Right cardiac atrium (tissue), 5 donors: Measurements from ENCODE around the gene CXorf65. TPM values are rescaled to one million over a fixed set of nuclear protein-coding genes. Genes with fewer than 3 reads are reported as not detected.

ENCODE experiments used
- ATAC-seq, 2 donors: fragments of 200-7000 bp; cut with Tn5 transposase; one replicate each; pipeline versions ENCODE4 v1.8.0 to v1.9.1; 2020; ENCODE audit warnings: moderate library complexity in 2 of 2, mild to moderate bottlenecking in 1 of 2
- DNase-seq, 3 donors: peaks; one replicate each; pipeline ENCODE4 v3.0.0-alpha.2; 2020
- H3K27ac ChIP-seq: one replicate; pipeline ENCODE4 v1.5.1; 2013; ENCODE audit warnings: mild to moderate bottlenecking, low read length, control low read depth, moderate library complexity
- H3K27me3 ChIP-seq: one replicate; pipeline ENCODE4 v1.6.1; 2013; ENCODE audit not compliant: control insufficient read depth, insufficient read depth
- H3K4me1 ChIP-seq: one replicate; pipeline ENCODE4 v1.6.1; 2013; ENCODE audit warnings: low read length; ENCODE audit not compliant: control insufficient read depth, insufficient read depth
- H3K4me3 ChIP-seq: one replicate; pipeline ENCODE4 v1.5.1; 2013; ENCODE audit warnings: low read length, control low read depth
- H3K9me3 ChIP-seq: one replicate; pipeline ENCODE4 v1.6.1; 2013; ENCODE audit warnings: low read length; ENCODE audit not compliant: control insufficient read depth
- WGBS: extraction: QIAGEN DNeasy Blood & Tissue Kit; methylation state at CpG from one replicate; pipeline ENCODE4 v1.1.7; 2013; 5-methylcytosine and 5-hydroxymethylcytosine counted together
- intact Hi-C, 4 donors: fragments of 100-400 bp; cut with DNase I; formaldehyde crosslinking; loops; one replicate each; pipeline versions ENCODE4 v1.11.0 to v1.14.0; 2022 to 2023
- polyA plus RNA-seq: library from polyadenylated mRNA; stranded (reverse); fragments of 200-250 nt; gene quantifications from one replicate; pipeline ENCODE4 v1.2.3, GENCODE V29; 2013
- total RNA-seq, 4 donors: library from RNA; stranded (reverse); fragmentation: NEBNext Ultra II Directional; extraction: Animal tissue kit (Norgen Biotek cat#: 25700); gene quantifications; one replicate each; pipeline ENCODE4 v1.2.1, GENCODE V29; 2021
- donor health status: healthy with polysubstance abuse.
- donor health status: DM: no; HTN: yes; CAD: no.
- donor health status: DM: no; HTN: no; CAD: no.
- donor health status: DM: no; HTN: yes; CAD: no; lungs with severe emphysema.
- donor health status: DM: yes; HTN: yes; CAD: no.

The CXorf65 gene
- total and polyA plus RNA-seq, 5 donors, result 0.71 TPM; not detected in 4

GRCh38 chrX:71057848-71058530 lies 48.6 kb downstream of the CXorf65 start:
- no peak overlapping the region for H3K27ac ChIP-seq

DNA sequence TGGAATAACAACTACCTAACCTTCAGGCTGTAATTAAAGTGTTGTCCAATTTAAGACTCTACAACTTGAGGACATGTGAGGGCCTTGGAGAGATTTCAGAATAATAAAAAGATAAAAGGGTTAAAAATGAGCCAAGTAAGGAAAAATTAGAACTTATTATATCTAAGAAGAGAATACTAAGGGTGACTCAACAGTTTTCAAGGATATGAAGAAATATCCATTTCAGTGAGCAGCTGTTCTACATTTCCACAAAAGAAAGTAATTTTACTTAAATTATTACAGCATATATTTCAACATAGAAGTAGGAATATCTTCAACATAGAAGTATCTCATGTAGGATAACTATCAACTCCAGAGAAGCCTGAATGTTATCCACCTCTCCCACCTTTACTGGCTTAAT lies 49.7 kb downstream of the CXorf65 start:
- no peak for DNase-seq
- no peak for ATAC-seq
- Histone ChIP-seq H3K27me3 (no peaks in the 10 kb centered on the region), H3K27ac (no peak overlapping the region), H3K4me1 (no peaks in the 10 kb centered on the region), H3K4me3 (no peak overlapping the region), H3K9me3 (no peaks in the 10 kb centered on the region)
- intact Hi-C loops, result no loop called here

More at GRCh38 chrX:71057848-71058530, 48.6 kb downstream of the CXorf65 start:
- WGBS, result 92% methylated on average over 3 of the region's 3 CpGs
- Histone ChIP-seq H3K27me3 (no peaks in the 10 kb centered on the region), H3K4me1 (no peaks in the 10 kb centered on the region), H3K4me3 (no peak overlapping the region), H3K9me3 (no peaks in the 10 kb centered on the region)
- DNase-seq (no peak), ATAC-seq (no peak)
- intact Hi-C loops, result no loop called here

Other genes starting within 250 kb of the CXorf65 start
- under 1 TPM in 2 of 4 donors, not detected in 2; 0.09 to 0.25 TPM for gene TEX11, start 198.0 kb downstream of the CXorf65 start, total RNA-seq
- gene TEX11, start 198.0 kb downstream of the CXorf65 start, polyA plus RNA-seq, result not detected
- gene SLC7A3, start 175.6 kb downstream of the CXorf65 start, total RNA-seq, result not detected
- gene SLC7A3, start 175.6 kb downstream of the CXorf65 start, polyA plus RNA-seq, result not detected
- 10 to 100 TPM; 46.8 to 54.2 (median 50.6) TPM for gene SNX12, start 38.4 kb downstream of the CXorf65 start, total RNA-seq
- 26.1 TPM for gene SNX12, start 38.4 kb downstream of the CXorf65 start, polyA plus RNA-seq
- 10 to 100 TPM; 32.9 to 59.2 (median 37.1) TPM for gene FOXO4, start 10.9 kb downstream of the CXorf65 start, total RNA-seq
- gene FOXO4, start 10.9 kb downstream of the CXorf65 start, polyA plus RNA-seq, result 27.8 TPM
- 1 to 10 TPM in 3 of 4 donors, under 1 TPM in 1; 0.88 to 4.1 (median 2.2) TPM for gene IL2RG, start 4.8 kb upstream of the CXorf65 start, total RNA-seq
- 1.1 TPM for gene IL2RG, start 4.8 kb upstream of the CXorf65 start, polyA plus RNA-seq
- 10 to 100 TPM; 19.6 to 25.9 (median 24.2) TPM for gene MED12, start 11.9 kb upstream of the CXorf65 start, total RNA-seq
- 10.2 TPM for gene MED12, start 11.9 kb upstream of the CXorf65 start, polyA plus RNA-seq
- gene NLGN3, start 38.1 kb upstream of the CXorf65 start, total RNA-seq, result 1 to 10 TPM in 3 of 4 donors, under 1 TPM in 1; 0.75 to 1.9 (median 1.4) TPM
- gene NLGN3, start 38.1 kb upstream of the CXorf65 start, polyA plus RNA-seq, result 0.88 TPM
- gene GJB1, start 116.5 kb upstream of the CXorf65 start, total RNA-seq, result not detected
- 0.11 TPM for gene GJB1, start 116.5 kb upstream of the CXorf65 start, polyA plus RNA-seq
- 10 to 100 TPM; 13.0 to 24.2 (median 18.4) TPM for gene ZMYM3, start 147.4 kb upstream of the CXorf65 start, total RNA-seq
- gene ZMYM3, start 147.4 kb upstream of the CXorf65 start, polyA plus RNA-seq, result 6.9 TPM
- gene NONO, start 176.9 kb upstream of the CXorf65 start, total RNA-seq, result 100 to 1,000 TPM; 124 to 157 (median 135) TPM
- 61.9 TPM for gene NONO, start 176.9 kb upstream of the CXorf65 start, polyA plus RNA-seq
- 100 to 1,000 TPM; 113 to 174 (median 125) TPM for gene ITGB1BP2, start 195.0 kb upstream of the CXorf65 start, total RNA-seq
- 186 TPM for gene ITGB1BP2, start 195.0 kb upstream of the CXorf65 start, polyA plus RNA-seq